ENCODE data around the gene GJD3. TPM values are rescaled to one million over a fixed set of nuclear protein-coding genes. Genes with fewer than 3 reads are reported as not detected.

The GJD3 gene
- total and polyA plus RNA-seq, 12 donors = 0.44 to 8.7 (median 1.9) TPM; not detected in 3

DNA sequence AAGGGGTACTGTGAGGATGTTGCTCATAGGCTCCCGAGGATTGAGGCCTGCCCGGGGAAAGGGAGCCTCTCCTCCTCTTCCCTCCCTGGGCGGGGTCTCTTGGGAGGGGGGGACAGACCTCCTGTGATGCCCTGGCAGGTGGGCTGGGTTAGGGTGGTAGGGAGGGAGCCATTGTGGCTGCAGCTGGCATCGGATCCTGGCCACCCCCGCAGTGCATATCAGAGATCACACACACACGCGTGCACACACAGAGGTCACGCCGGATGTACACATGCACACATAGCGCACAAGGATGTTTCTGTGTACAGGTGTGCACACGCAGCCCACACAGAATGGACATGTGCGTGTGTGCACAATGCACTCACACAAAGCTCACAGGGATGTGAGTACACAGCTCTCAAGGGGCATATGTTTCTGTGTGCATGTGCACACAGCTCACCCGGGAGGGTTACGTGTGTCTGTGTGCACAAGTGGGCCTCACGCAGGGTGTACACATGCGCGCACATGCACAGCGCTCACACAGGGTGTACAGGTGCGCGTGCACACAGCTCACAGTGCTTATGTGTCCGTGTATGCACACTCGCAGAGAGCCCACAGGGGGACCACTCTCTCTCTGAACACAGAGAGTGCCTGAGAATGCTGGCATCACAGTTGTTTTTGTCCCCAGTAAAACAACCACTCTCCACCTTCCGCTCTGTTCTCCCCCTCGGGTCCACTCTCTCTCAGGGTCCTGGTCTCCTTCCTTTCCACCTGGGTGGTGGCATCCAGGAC lies 2.4 kb downstream of the GJD3 start:
- intact Hi-C loops (cut with DNase I) = loop anchor here (5.0 to 10.0 kb wide), 2 partner anchors 50 to 173 kb away; no protein-coding TSS in a partner anchor
- H3K27ac ChIP-seq = no peak overlapping the region
- peak overlapping the region in 1 of 4 donors; percentile 57 for H3K4me3 ChIP-seq
- 34 to 67% (median 60%) methylated on average over 3 to 24 of the region's 24 CpGs for WGBS, 4 donors
- peaks cover 5 to 15% of the 10 kb centered on the region in 2 donors for H3K4me1 ChIP-seq (replicated peaks in 1 of 2)
- no peaks in the 10 kb centered on the region for H3K9me3 ChIP-seq (replicated peaks in 1 of 3)
- no peak for DNase-seq
- no peak for TF ChIP-seq POLR2A (IDR thresholded peaks at IDR 0.05)
- TF ChIP-seq, protein P1, sequence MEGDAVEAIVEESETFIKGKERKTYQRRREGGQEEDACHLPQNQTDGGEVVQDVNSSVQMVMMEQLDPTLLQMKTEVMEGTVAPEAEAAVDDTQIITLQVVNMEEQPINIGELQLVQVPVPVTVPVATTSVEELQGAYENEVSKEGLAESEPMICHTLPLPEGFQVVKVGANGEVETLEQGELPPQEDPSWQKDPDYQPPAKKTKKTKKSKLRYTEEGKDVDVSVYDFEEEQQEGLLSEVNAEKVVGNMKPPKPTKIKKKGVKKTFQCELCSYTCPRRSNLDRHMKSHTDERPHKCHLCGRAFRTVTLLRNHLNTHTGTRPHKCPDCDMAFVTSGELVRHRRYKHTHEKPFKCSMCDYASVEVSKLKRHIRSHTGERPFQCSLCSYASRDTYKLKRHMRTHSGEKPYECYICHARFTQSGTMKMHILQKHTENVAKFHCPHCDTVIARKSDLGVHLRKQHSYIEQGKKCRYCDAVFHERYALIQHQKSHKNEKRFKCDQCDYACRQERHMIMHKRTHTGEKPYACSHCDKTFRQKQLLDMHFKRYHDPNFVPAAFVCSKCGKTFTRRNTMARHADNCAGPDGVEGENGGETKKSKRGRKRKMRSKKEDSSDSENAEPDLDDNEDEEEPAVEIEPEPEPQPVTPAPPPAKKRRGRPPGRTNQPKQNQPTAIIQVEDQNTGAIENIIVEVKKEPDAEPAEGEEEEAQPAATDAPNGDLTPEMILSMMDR (IDR thresholded peaks at IDR 0.05) = no peak
- H3K36me3 ChIP-seq (replicated peaks in 1 of 2) = no peaks in the 10 kb centered on the region
- H3K27me3 ChIP-seq = peaks cover 15% of the 10 kb centered on the region

DNA sequence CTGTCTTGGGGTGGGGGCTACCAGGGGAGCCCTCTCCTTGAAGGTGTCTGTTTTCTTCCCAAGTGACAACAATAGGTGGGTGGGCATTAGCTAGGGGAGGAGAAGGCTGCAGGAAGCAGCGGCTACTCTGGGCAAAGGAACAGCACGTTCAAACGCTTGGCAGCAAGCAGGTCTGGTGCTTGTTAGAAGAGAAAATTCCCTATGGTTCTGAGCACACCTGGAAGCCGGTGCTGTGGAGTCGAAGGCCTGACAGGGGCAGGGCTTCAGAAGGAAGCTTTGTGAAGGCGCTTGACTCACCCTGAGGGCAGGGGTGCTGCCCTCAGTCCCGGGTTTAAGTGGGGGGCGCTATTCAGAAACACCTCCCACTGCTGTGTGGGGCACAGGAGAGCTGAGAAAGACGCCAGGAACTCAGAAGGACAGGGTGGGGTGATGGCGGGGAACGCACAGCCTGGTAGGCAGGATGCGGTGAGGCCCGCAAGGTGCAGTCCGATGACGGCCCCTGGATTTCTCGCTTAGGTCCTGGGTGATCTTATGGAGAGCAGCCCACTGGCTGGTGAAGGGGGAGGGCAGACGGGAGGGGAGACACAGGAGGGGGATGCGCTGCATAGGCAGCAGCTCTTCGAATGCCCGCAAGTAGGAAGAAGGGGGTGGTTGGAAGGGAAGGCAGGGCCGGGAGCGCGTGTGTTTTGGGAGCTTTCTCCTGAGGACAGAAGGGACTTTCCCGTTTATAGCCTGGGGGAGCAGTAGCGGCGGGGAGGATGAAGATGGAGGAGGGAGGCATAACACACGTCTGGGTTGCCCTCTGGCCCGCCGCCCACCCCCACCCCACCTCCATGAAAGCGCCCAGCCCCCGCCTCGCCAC lies 3.2 kb downstream of the GJD3 start:
- Histone ChIP-seq H3K9me3 (replicated peaks in 1 of 3) (no peaks in the 10 kb centered on the region), H3K36me3 (replicated peaks in 1 of 2) (peaks cover 0 to 3% of the 10 kb centered on the region in 2 donors), H3K27me3 (peaks cover 15% of the 10 kb centered on the region), H3K4me3 (no peak overlapping the region), H3K4me1 (replicated peaks in 1 of 2) (peaks cover 5 to 15% of the 10 kb centered on the region in 2 donors), H3K27ac (no peak overlapping the region)
- TF ChIP-seq, protein P1 (IDR thresholded peaks at IDR 0.05) = no peak
- no peak for TF ChIP-seq POLR2A (IDR thresholded peaks at IDR 0.05)
- intact Hi-C loops (cut with DNase I) = loop anchor here (5.0 to 10.0 kb wide), 2 partner anchors 51 to 174 kb away; no protein-coding TSS in a partner anchor
- 58 to 63% (median 60%) methylated on average over 26 to 32 of the region's 32 CpGs for WGBS, 4 donors
- DNase-seq = no peak

DNA sequence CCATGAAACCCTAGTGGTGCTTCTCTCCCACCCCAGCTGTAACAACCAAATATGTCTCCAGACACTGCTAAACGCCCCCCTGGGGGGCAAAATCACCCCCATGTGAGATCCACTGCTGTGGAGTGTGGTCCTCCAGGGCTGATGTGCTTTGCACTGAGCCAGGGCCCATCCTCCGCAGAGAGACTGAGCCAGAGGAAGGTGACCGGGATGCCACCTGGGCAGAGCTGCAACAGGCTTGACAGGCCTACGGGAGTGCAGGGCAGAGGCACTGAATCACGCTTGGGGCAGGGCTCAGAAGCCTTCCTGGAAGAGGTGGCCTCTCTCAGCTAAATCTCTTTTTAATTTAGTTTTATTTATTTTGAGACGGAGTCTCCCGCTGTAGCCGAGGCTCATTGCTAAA lies 4.4 kb downstream of the GJD3 start:
- Histone ChIP-seq H3K4me3 (no peak overlapping the region), H3K4me1 (replicated peaks in 1 of 2) (peaks cover 5 to 22% of the 10 kb centered on the region in 2 donors), H3K27me3 (peaks cover 15% of the 10 kb centered on the region), H3K36me3 (replicated peaks in 1 of 2) (peaks cover 0 to 15% of the 10 kb centered on the region in 2 donors), H3K9me3 (replicated peaks in 1 of 3) (no peaks in the 10 kb centered on the region), H3K27ac (no peak overlapping the region)
- 81 to 86% (median 86%) methylated on average over 7 to 8 of the region's 8 CpGs for WGBS, 4 donors
- DNase-seq = no peak
- TF ChIP-seq, protein P1 (IDR thresholded peaks at IDR 0.05) = no peak
- TF ChIP-seq POLR2A (IDR thresholded peaks at IDR 0.05) = no peak
- intact Hi-C loops (cut with DNase I) = loop anchor here (5.0 to 10.0 kb wide), 2 partner anchors 52 to 175 kb away; no protein-coding TSS in a partner anchor
